ENCODE results near the gene MAP3K4. TPM values are rescaled to one million over a fixed set of nuclear protein-coding genes. Genes with fewer than 3 reads are reported as not detected.

MAP3K4 gene
- total RNA-seq, 1 experiment from 2014 or later, result 27.9 TPM

DNA sequence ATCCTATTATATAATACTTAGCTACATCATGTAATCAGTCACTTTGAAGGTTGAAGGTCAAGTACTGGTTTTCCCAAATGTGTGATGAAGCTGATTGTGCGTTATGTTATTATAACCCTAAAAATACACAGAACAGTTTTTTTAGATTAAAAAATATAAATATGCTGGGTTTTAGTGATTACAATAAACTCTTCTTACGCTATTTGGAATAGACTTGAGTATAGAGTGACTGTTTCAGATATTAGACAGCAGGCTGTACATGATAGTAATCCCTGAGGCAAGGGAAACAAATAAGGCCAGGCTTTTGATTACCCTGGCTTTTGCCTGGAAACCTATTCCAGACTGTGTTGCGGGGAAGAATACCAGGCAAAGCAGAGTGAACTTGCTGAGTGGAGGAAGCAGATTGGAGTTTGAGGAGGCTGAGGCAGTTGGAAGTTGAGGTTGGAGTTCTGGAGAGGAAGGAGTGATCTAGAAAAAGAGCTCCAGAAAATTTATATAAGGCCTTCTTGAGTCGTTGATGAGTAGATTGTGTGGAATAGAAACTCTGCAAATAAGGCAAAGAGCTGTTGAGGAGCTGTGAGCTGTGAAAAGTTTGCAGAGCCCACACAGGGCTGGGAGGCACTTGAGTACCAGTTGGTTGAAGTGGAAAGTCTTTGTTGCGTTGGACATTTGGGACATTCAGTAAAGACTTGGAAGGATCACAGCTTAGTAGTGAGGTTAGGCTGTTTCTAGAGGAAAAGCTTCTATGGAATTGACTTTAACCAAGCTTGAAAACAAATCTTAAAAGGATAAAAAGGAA lies 26.4 kb downstream of the MAP3K4 start:
- CTCF ChIA-PET, result no interaction called here
- peaks cover 99% of the 10 kb centered on the region for H3K79me2 ChIP-seq (ENCODE audit: low read length)

DNA sequence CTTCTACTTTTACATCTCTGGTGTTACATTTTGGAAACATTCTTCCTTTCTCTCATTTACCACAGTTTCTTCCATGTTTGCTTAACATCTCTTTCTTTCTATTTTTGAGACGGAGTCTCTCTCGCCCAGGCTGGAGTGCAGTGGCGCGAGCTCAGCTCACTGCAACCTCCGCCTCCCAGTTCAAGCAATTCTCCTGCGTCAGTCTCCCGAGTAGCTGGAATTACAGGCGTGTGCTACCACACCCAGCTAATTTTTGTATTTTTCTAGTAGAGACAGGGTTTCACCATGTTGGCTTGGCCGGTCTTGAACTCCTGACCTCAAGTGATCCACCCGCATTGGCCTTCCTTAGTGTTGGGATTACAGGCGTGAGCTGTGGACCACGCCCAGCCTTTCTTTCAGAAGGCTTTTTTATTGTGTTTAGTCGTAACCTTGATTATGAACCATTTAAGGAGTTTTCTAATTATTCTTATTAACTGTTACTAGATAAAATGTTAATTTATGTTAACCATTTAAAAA lies 27.8 kb downstream of the MAP3K4 start:
- no peaks in the 10 kb centered on the region for H3F3A ChIP-seq (ENCODE audit: low read length, unreplicated experiment)
- intact Hi-C loops (cut with micrococcal nuclease), result no loop called here
- no peaks in the 10 kb centered on the region for H3K27me3 ChIP-seq (ENCODE audit: low read length)
- H3K9ac ChIP-seq (ENCODE audit: low read length), result no peak overlapping the region
- TF ChIP-seq, protein P1, sequence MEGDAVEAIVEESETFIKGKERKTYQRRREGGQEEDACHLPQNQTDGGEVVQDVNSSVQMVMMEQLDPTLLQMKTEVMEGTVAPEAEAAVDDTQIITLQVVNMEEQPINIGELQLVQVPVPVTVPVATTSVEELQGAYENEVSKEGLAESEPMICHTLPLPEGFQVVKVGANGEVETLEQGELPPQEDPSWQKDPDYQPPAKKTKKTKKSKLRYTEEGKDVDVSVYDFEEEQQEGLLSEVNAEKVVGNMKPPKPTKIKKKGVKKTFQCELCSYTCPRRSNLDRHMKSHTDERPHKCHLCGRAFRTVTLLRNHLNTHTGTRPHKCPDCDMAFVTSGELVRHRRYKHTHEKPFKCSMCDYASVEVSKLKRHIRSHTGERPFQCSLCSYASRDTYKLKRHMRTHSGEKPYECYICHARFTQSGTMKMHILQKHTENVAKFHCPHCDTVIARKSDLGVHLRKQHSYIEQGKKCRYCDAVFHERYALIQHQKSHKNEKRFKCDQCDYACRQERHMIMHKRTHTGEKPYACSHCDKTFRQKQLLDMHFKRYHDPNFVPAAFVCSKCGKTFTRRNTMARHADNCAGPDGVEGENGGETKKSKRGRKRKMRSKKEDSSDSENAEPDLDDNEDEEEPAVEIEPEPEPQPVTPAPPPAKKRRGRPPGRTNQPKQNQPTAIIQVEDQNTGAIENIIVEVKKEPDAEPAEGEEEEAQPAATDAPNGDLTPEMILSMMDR (conservative IDR thresholded peaks at IDR 0.05; ENCODE audit: low read depth, low read length), result no peak
- no peak for TF ChIP-seq EZH2phosphoT487 (IDR thresholded peaks at IDR 0.05; ENCODE audit: borderline replicate concordance, low read length)
- TF ChIP-seq EZH2 (IDR thresholded peaks at IDR 0.05; ENCODE audit: low read length, unreplicated experiment), result no peak
- H3K27ac ChIP-seq (ENCODE audit: low read length), result no peak overlapping the region
- H3K4me3 ChIP-seq (ENCODE audit: low read length), result no peak overlapping the region
- no peaks in the 10 kb centered on the region for H3K4me1 ChIP-seq (ENCODE audit: insufficient read depth, low read length)
- H4K20me1 ChIP-seq (ENCODE audit: low read length), result no peaks in the 10 kb centered on the region
- H3K4me2 ChIP-seq (ENCODE audit: low read length), result no peak overlapping the region
- BruUV-seq (replicated peaks), result no TSS peak
- H3K36me3 ChIP-seq (ENCODE audit: low read depth, low read length), result no peaks in the 10 kb centered on the region
- POLR2A ChIA-PET (ENCODE audit: unreplicated experiment), result no interaction called here
- ATAC-seq, result no peak
- H3K9me2 ChIP-seq (replicated peaks; ENCODE audit: low read length), result no peaks in the 10 kb centered on the region
- H3K79me2 ChIP-seq (ENCODE audit: low read length), result peaks cover 95% of the 10 kb centered on the region
- H2AFZ ChIP-seq (ENCODE audit: low read length), result no peak overlapping the region
- H3K9me3 ChIP-seq (ENCODE audit: low read length), result no peaks in the 10 kb centered on the region
- CTCF ChIA-PET, result no interaction called here
- DNase-seq, result no peak

More for the DNA sequence above, 26.4 kb downstream of the MAP3K4 start:
- H3F3A ChIP-seq (ENCODE audit: low read length, unreplicated experiment), result no peaks in the 10 kb centered on the region
- H3K4me2 ChIP-seq (ENCODE audit: low read length), result no peak overlapping the region
- H4K20me1 ChIP-seq (ENCODE audit: low read length), result no peaks in the 10 kb centered on the region
- no peak for TF ChIP-seq EZH2 (IDR thresholded peaks at IDR 0.05; ENCODE audit: low read length, unreplicated experiment)
- TF ChIP-seq, protein P1 (conservative IDR thresholded peaks at IDR 0.05; ENCODE audit: low read depth, low read length), result no peak
- no peak for TF ChIP-seq EZH2phosphoT487 (IDR thresholded peaks at IDR 0.05; ENCODE audit: borderline replicate concordance, low read length)
- H3K36me3 ChIP-seq (ENCODE audit: low read depth, low read length), result no peaks in the 10 kb centered on the region
- intact Hi-C loops (cut with micrococcal nuclease), result no loop called here
- POLR2A ChIA-PET (ENCODE audit: unreplicated experiment), result no interaction called here
- H3K9ac ChIP-seq (ENCODE audit: low read length), result no peak overlapping the region
- no peaks in the 10 kb centered on the region for H3K9me2 ChIP-seq (replicated peaks; ENCODE audit: low read length)
- no peaks in the 10 kb centered on the region for H3K4me1 ChIP-seq (ENCODE audit: insufficient read depth, low read length)
- ATAC-seq, result no peak
- H2AFZ ChIP-seq (ENCODE audit: low read length), result no peak overlapping the region
- H3K27me3 ChIP-seq (ENCODE audit: low read length), result no peaks in the 10 kb centered on the region
- no peak for DNase-seq
- H3K4me3 ChIP-seq (ENCODE audit: low read length), result no peak overlapping the region
- no peaks in the 10 kb centered on the region for H3K9me3 ChIP-seq (ENCODE audit: low read length)
- H3K27ac ChIP-seq (ENCODE audit: low read length), result no peak overlapping the region
- no TSS peak for BruUV-seq (replicated peaks)

DNA sequence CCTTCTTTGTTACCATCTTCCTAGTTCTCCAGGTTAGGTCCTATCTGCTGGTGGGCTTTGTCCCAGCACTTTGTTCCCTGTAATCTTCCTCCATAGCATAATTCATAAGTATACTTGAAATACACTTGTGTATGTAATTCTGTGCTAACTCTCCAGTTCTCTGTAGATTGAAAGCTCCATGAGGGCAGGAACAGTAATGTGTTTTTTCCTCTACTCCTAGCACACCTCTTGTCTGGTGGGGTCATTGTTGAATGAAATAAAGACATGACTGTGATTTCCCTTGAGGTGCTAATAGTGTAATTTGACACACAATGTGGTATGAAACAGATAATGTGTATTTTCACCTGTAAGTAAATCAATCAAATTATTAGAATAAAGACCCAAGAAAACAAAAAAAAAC lies 30.0 kb downstream of the MAP3K4 start:
- H3K36me3 ChIP-seq (ENCODE audit: low read depth, low read length), result no peaks in the 10 kb centered on the region
- H2AFZ ChIP-seq (ENCODE audit: low read length), result no peak overlapping the region
- no peaks in the 10 kb centered on the region for H3K4me1 ChIP-seq (ENCODE audit: insufficient read depth, low read length)
- no peaks in the 10 kb centered on the region for H4K20me1 ChIP-seq (ENCODE audit: low read length)
- intact Hi-C loops (cut with micrococcal nuclease), result no loop called here
- POLR2A ChIA-PET (ENCODE audit: unreplicated experiment), result no interaction called here
- H3K4me3 ChIP-seq (ENCODE audit: low read length), result no peak overlapping the region
- H3K27me3 ChIP-seq (ENCODE audit: low read length), result no peaks in the 10 kb centered on the region
- H3K4me2 ChIP-seq (ENCODE audit: low read length), result no peak overlapping the region
- H3K9ac ChIP-seq (ENCODE audit: low read length), result no peak overlapping the region
- no peak for DNase-seq
- CTCF ChIA-PET, result no interaction called here
- no peak for ATAC-seq
- TF ChIP-seq EZH2 (IDR thresholded peaks at IDR 0.05; ENCODE audit: low read length, unreplicated experiment), result no peak
- TF ChIP-seq EZH2phosphoT487 (IDR thresholded peaks at IDR 0.05; ENCODE audit: borderline replicate concordance, low read length), result no peak
- TF ChIP-seq, protein P1 (conservative IDR thresholded peaks at IDR 0.05; ENCODE audit: low read depth, low read length), result no peak
- no peak overlapping the region for H3K27ac ChIP-seq (ENCODE audit: low read length)
- BruUV-seq (replicated peaks), result no TSS peak
- H3F3A ChIP-seq (ENCODE audit: low read length, unreplicated experiment), result no peaks in the 10 kb centered on the region
- H3K9me2 ChIP-seq (replicated peaks; ENCODE audit: low read length), result no peaks in the 10 kb centered on the region
- H3K79me2 ChIP-seq (ENCODE audit: low read length), result peaks cover 92% of the 10 kb centered on the region
- no peaks in the 10 kb centered on the region for H3K9me3 ChIP-seq (ENCODE audit: low read length)
